Stimulated activated CD8-positive, alpha-beta memory T cell treated with anti-CD3 and anti-CD28 coated beads, Interleukin-7, amount 100 ng/mL, for 4 hours (primary cell): ENCODE measurements around the gene HTRA1.

Source experiments
- DNase-seq, 2 donors: peaks; one replicate each; pipeline ENCODE4 v3.0.0-alpha.2; 2020; ENCODE audit warnings: low read depth in 2 of 2

HTRA1 gene

GRCh38 chr10:122461367-122461728 is at the start of gene HTRA1:
Gene HTRA1 (plus strand): TSS chr10:122461553. CDS start chr10:122461653, 100 bp downstream.
- no peak for DNase-seq

GRCh38 chr10:122413327-122413726 is 48.0 kb upstream of the HTRA1 start:
- DNase-seq = no peak

- DNase-seq = no peak
These were observed 43.7 kb upstream of the HTRA1 start for GRCh38 chr10:122417667-122418066.

- DNase-seq = no peak
These were observed 42.3 kb upstream of the HTRA1 start for GRCh38 chr10:122419016-122419415.

GRCh38 chr10:122419876-122420623 is 41.3 kb upstream of the HTRA1 start:
- no peak for DNase-seq

GRCh38 chr10:122420624-122421007 is 40.7 kb upstream of the HTRA1 start:
- DNase-seq = no peak

- no peak for DNase-seq
These were observed 40.2 kb upstream of the HTRA1 start for GRCh38 chr10:122421054-122421625.

GRCh38 chr10:122421742-122422141 is 39.6 kb upstream of the HTRA1 start:
- no peak for DNase-seq

- peak; percentile 8 to 16 for DNase-seq
These were observed 38.9 kb upstream of the HTRA1 start for GRCh38 chr10:122422266-122422989.

- DNase-seq = no peak
These were observed 37.3 kb upstream of the HTRA1 start for GRCh38 chr10:122424059-122424458.

- DNase-seq = no peak
These were observed 34.5 kb upstream of the HTRA1 start for GRCh38 chr10:122426829-122427228.

- DNase-seq = no peak
These were observed 34.1 kb upstream of the HTRA1 start for GRCh38 chr10:122427280-122427679.

GRCh38 chr10:122435212-122435827 is 26.0 kb upstream of the HTRA1 start:
- no peak for DNase-seq

GRCh38 chr10:122441961-122442360 is 19.4 kb upstream of the HTRA1 start:
- DNase-seq = no peak

- DNase-seq = no peak
These were observed 15.9 kb upstream of the HTRA1 start for GRCh38 chr10:122445469-122445868.

- DNase-seq = no peak
These were observed 15.4 kb upstream of the HTRA1 start for GRCh38 chr10:122445904-122446303.

- DNase-seq = no peak
These were observed 14.5 kb upstream of the HTRA1 start for GRCh38 chr10:122446668-122447423.

- DNase-seq = no peak
These were observed 12.8 kb upstream of the HTRA1 start for GRCh38 chr10:122448600-122448999.

- no peak for DNase-seq
These were observed 12.2 kb upstream of the HTRA1 start for GRCh38 chr10:122449153-122449552.

GRCh38 chr10:122450353-122450990 is 10.9 kb upstream of the HTRA1 start:
- DNase-seq = no peak

GRCh38 chr10:122454071-122454470 is 7.3 kb upstream of the HTRA1 start:
- no peak for DNase-seq
